Right cardiac atrium (tissue), 5 donors: ENCODE measurements around the gene KIAA1549. TPM values are rescaled to one million over a fixed set of nuclear protein-coding genes. Genes with fewer than 3 reads are reported as not detected.

Experiments used
- polyA plus RNA-seq: library from polyadenylated mRNA; stranded (reverse); fragments of 200-250 nt; gene quantifications from one replicate; pipeline ENCODE4 v1.2.3, GENCODE V29; 2013
- total RNA-seq, 4 donors: library from RNA; stranded (reverse); fragmentation: NEBNext Ultra II Directional; extraction: Animal tissue kit (Norgen Biotek cat#: 25700); gene quantifications; one replicate each; pipeline ENCODE4 v1.2.1, GENCODE V29; 2021
- donor health status: healthy with polysubstance abuse.
- donor health status: DM: no; HTN: yes; CAD: no.
- donor health status: DM: no; HTN: no; CAD: no.
- donor health status: DM: no; HTN: yes; CAD: no; lungs with severe emphysema.
- donor health status: DM: yes; HTN: yes; CAD: no.

KIAA1549 gene
- total and polyA plus RNA-seq, 5 donors, result 0.52 to 1.9 (median 1.5) TPM

Other genes starting within 250 kb of the KIAA1549 start
- not detected for gene TMEM213, start 183.4 kb downstream of the KIAA1549 start, total RNA-seq
- gene TMEM213, start 183.4 kb downstream of the KIAA1549 start, polyA plus RNA-seq, result not detected
- gene ATP6V0A4, start 183.2 kb downstream of the KIAA1549 start, total RNA-seq, result not detected
- gene ATP6V0A4, start 183.2 kb downstream of the KIAA1549 start, polyA plus RNA-seq, result not detected
- 1 to 10 TPM; 4.4 to 5.5 (median 5.3) TPM for gene ZC3HAV1L, start 54.7 kb upstream of the KIAA1549 start, total RNA-seq
- gene ZC3HAV1L, start 54.7 kb upstream of the KIAA1549 start, polyA plus RNA-seq, result 0.86 TPM
- 10 to 100 TPM in 2 of 4 donors, 1 to 10 TPM in 2; 7.6 to 14.1 (median 10.0) TPM for gene ZC3HAV1, start 128.3 kb upstream of the KIAA1549 start, total RNA-seq
- 4.1 TPM for gene ZC3HAV1, start 128.3 kb upstream of the KIAA1549 start, polyA plus RNA-seq
- 10 to 100 TPM; 14.1 to 20.2 (median 16.0) TPM for gene UBN2, start 249.8 kb upstream of the KIAA1549 start, total RNA-seq
- gene UBN2, start 249.8 kb upstream of the KIAA1549 start, polyA plus RNA-seq, result 3.1 TPM